ENCODE measurements around the gene ASAP3.

- TF ChIP-seq CTCF (IDR thresholded peaks at IDR 0.05) (no peak), POLR2A (IDR thresholded peaks at IDR 0.05) (no peak)
Measured at GRCh38 chr1:23425193-23425494, 58.8 kb downstream of the ASAP3 start.
